Gastroesophageal sphincter (tissue), 3 donors: ENCODE measurements around the gene COA5.

ENCODE experiments used
- POLR2A ChIP-seq, 2 donors: fragments of 450-650 bp; IDR thresholded peaks; one replicate each; pipeline ENCODE4 v1.6.1; 2017; ENCODE audit warnings: antibody characterized with exemption in 2 of 2, mild to moderate bottlenecking in 2 of 2, moderate library complexity in 1 of 2
- POLR2AphosphoS5 ChIP-seq: sonication (generic); formaldehyde crosslinking; IDR thresholded peaks from one replicate; pipeline ENCODE4 v1.6.1; 2017; ENCODE audit warnings: antibody characterized with exemption
- TF ChIP-seq, protein P1 (sequence below), 4 experiments: fragments of 200-600 bp in 2 of 4; fragments of 450-650 bp in 2 of 4; sonication (generic) in 1 of 4; IDR thresholded peaks; one replicate each; pipeline ENCODE4 v1.5.1; 2017 to 2019; ENCODE audit warnings: antibody characterized with exemption in 4 of 4, mild to moderate bottlenecking in 2 of 4, moderate library complexity in 2 of 4

DNA sequence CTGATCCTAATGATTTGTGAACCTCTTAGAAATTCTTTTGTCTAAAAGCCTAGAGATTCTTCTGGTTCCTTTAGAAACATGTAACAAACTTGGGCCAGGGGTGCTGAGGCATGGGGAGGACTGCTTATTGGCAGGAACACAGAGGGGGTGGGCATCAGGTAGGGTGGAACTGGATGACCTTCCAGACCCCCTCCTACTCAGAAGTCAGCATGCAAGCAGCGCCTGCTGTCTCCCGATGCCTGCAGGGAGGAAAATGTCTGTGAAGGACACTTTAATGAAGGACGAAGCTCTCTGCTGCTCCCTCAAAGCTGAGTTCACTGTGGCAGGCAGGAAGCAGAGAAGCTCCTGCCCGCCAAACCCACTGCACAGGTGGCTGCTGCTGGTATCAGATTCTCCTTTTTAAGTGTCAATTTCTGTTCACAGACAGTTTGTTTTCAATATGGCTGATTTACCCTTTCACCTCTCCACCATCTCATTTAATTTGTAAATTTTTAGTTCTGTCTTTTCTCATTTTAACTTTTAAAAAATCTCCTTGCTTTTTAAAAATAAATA lies 19.4 kb downstream of the COA5 start:
- TF ChIP-seq POLR2A (IDR thresholded peaks at IDR 0.05), result no peak
- TF ChIP-seq, protein P1, sequence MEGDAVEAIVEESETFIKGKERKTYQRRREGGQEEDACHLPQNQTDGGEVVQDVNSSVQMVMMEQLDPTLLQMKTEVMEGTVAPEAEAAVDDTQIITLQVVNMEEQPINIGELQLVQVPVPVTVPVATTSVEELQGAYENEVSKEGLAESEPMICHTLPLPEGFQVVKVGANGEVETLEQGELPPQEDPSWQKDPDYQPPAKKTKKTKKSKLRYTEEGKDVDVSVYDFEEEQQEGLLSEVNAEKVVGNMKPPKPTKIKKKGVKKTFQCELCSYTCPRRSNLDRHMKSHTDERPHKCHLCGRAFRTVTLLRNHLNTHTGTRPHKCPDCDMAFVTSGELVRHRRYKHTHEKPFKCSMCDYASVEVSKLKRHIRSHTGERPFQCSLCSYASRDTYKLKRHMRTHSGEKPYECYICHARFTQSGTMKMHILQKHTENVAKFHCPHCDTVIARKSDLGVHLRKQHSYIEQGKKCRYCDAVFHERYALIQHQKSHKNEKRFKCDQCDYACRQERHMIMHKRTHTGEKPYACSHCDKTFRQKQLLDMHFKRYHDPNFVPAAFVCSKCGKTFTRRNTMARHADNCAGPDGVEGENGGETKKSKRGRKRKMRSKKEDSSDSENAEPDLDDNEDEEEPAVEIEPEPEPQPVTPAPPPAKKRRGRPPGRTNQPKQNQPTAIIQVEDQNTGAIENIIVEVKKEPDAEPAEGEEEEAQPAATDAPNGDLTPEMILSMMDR (IDR thresholded peaks at IDR 0.05), result no peak
- TF ChIP-seq POLR2AphosphoS5, result no peak
